Stimulated activated CD8-positive, alpha-beta memory T cell treated with anti-CD3 and anti-CD28 coated beads, Interleukin-15, amount 100 ng/mL, for 4 hours (primary cell): Measurements from ENCODE around the gene TMEM72.

Experiments used
- DNase-seq, 2 donors: peaks; one replicate each; pipeline ENCODE4 v3.0.0-alpha.2; 2020; ENCODE audit warnings: low read depth in 2 of 2

Gene TMEM72

DNA sequence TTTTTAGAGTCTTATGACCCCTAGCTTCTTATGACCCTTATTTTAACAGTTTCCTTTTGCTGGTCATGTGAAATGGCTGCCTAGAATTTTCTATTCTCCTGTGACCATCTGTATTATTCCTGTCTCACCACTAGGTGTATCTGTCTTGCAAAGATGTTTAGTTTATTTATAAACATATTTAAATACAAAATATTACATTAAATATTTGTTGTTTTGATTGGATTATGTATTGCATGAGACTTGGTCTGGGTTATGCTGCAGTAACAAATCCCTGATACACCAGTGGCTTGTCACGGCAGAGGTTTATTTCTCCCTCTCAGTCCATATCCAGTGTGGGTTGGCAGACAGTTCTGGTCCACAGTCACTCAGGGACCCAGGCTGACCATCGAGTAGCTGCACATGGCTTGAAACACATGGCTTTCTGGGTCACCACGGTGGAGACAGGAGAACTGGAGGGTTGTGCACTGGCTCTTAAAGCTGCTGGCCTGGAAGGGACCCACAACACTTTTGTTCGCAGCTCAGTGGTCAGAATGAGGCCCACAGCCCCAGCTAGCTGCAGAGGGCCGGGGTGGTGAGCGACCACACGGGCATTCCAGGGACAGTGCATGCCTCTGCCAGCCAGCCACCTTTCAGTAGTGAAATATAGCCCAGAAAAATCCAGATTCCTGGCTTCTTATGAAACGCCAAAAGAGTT lies 55.8 kb downstream of the TMEM72 start:
- no peak for DNase-seq

DNA sequence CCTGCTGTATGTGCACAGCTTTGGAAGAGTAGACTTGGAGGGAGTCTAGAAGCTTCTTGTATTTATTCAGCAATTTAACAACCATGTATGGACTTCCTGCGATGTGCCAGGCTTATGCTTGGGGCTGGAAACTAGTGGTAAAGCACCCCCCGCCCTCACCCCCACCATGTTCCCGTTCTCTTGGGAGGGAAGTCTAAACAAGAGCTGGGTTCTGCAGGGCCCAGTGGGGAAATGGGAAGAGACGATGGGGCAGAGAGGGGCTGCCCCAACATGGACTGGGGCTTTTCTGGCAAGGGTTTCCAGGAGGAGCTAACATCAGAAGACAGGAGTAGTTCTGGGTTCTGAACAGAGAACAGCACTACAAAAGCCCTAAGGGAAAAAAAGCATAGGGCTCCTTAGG lies 56.5 kb downstream of the TMEM72 start:
- DNase-seq = no peak

- DNase-seq = no peak
Observed at GRCh38 chr10:44968091-44968490, 57.0 kb downstream of the TMEM72 start.

DNA sequence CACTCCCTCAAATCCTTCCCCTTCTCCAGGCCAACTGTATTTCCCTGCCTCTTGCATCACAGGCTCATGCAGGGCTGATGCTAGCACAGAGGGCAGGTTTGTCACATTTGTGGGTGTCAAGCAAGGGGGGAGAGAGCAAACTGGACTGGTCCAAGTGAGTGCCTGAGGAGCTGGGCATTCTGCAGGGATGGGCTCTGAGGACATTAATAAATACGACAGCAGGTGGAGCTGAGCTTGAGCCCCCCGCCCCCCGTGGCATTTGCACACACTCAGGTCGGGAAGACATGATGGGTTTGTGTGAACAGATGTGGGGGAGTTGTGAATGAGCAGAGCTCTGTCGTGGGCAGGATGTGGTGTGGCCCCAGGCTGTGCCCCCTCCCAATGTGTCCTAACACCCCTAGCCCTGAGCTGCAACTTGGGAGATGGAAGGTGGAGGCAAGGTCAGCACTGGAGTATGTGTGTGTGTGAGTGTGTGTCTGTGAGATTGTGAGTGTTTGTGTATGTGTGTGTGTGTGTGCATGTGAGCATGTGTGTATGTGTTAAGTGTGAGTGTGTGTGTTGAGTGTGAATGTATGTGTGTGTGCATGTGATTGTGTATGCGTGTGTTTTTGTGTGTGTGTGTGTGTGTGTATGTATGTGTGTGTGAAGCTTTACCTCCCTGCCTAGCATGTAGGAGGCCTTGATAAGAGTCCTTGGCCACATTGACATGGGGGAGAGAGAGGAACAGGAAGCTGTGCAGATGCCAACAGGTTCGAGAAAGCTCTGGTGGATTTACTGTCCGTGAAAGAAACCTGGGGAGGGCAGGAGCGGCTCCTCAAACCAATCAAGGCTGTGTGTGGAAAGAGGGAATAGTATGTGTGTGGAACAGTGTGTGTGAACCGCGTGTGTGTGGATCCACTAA lies 57.6 kb downstream of the TMEM72 start:
- DNase-seq = no peak

DNA sequence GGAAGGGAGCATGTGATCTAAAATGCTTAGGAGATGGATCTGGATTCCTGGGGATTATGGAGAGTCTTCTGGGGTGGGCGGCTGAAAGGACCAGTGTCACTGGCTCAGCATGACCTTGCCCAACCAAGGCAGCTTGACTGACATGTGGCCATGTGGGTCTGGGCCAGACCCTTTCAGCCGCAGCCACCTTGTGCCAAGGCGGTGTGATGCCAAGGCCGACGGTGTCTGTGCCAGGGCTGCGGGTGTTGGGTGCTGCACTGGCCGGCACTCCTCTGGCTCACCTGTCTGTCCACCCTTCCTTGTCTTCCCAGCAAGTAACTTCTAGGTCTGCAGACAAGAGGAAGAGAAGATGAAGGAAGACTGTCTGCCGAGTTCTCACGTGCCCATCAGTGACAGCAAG lies 58.7 kb downstream of the TMEM72 start:
- DNase-seq = no peak

DNA sequence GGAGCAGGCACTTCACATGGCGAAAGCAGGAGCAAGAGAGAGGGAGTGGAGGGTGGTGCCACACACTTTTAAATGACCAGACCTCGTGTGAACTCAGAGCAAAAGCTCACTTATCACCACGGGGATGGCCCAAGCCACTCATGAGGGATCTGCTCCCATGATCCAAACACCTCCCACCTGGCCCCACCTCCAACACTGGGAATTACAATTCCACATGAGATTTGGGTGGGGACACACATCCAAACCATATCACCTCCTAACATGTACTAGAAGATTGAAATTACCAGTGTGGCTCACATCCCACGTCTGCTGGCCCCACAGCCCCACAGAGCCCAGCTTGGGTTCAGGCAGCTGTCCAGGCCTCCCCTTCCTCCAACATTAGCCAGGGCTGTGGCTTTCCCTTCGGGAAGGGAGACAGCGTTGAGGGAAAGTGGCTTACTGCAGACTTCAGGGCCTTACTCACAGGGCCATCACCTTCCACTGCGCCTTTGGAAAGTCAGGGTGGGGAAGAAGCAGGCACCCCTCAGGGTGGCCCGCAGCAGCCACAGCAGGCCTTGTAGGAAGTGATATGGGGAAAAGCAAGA lies 59.8 kb downstream of the TMEM72 start:
- DNase-seq = no peak

DNA sequence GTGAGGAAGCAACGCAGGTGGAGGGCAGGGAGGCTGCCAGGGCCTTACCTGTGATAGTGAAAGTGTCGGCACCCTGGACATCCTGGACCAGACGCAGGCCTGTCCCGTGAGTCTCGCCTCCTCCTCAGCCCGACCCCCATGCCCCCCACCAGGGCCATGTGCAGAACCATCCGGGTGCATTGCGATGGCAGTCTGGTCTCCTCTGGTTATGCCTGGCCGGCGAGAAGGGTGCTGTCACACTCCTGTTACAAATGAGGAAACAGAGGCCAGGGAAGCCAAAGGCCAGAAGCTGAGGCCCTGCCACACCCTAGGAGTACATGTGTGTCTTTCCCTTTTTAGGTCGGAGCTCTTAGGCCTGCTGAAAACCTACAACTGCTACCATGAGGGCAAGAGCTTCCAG lies 60.3 kb downstream of the TMEM72 start:
- DNase-seq = no peak

- no peak for DNase-seq
Observed at GRCh38 chr10:44971935-44972757, 61.0 kb downstream of the TMEM72 start.

GRCh38 chr10:44972874-44973306 lies 61.8 kb downstream of the TMEM72 start:
- no peak for DNase-seq

DNA sequence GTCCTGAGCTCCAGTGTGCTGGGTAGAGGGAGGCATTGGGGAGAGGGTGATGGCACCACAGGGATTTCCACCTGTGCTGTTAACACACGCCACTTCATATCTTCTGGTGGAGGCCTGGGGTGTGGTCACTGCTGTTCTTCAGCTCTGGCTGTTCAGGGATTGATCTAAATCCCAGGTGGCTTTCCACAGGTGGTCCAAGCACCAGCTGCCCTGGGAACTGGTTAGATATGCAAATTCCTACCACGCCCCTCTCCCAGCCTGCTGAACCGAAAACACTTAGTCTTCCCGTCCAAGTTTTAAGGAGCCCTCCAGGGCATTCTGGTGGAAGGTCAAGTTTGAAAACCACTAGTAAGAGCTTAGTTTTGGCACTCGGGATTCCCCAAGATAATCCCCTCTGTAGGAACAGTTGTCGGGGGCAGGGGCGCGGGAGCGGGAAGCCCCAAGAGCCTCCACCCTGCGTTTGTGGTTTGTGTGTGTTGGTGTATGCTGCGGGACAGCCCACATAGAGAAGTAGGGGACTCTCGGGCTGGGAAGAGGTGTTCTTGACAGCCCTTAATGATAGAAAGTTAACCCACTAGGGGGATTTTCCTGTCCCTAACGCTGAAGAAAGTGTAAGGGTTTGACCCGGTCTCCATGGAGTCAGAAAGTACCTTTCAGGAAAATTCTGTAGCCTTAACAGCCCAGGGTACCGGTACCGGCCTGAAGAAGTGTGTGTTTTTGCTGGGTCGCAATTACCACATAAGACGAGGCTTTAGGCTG lies 62.4 kb downstream of the TMEM72 start:
- no peak for DNase-seq

DNA sequence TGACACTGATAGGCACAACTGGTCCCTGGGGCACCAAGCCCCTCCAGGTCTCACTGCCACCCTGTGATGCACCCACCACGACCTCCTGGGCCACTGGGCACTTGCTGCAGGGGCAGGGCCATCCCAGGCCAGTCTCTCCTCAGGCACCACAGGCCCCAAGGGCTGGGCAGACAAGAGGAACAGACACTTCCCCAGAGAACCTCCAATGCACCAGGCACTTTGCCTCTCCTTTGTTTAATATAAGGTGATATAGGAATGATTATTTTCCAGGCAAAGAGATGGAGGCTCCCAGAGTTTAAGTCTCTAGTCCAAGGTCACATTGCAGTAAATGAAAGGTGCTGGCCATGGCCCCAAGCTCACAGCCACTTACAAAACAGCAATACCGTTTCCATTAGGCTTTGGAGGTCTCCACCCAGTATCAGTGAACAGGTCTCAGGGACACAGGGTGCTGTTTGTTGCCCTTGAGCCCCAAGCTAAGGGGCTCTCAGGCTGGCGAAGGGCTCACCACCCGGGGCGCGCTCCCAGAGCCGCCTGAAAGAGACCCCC lies 63.0 kb downstream of the TMEM72 start:
- no peak for DNase-seq

DNA sequence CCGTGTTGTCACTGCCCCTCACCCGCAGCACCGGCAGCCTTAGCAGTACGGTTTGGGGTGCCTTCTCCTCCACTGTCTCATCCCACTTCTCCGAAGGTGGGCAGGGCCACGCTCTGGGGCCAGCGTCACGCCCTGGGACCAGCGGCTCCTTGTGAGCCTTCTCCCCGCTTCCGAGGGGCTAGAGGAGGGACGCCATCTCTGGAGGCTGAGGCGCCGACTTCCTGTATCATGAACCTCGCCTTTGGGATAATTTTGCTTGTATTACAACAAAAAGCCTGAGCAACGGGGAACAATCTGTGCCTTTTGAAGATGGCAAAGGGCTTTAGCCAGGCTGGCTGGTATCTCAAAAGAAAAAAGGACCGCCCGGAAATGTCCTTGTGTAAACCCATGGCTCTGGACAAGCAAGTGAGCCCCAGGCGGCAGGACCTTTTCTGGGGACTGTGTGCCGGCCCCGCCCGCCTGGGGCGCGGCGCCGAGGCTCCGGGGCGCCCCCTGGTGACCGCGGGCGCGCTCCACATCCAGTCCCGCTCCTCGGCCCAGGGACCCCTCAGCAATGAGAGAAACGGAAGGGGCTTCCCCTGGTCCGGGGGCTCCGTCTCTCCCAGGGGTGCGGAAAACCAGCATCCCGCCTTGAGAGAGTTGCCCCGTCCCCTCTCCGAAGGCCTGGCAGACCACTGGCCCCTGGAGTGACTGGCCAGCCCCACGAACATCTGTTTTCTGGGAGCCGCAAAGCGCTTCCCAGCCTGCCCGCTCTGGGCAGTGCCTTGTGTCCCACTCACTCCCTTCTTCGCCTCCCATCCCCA lies 63.7 kb downstream of the TMEM72 start:
- peak in 1 of 2 donors; percentile 31 for DNase-seq

GRCh38 chr10:44975431-44976331 lies 64.5 kb downstream of the TMEM72 start:
- DNase-seq = no peak

GRCh38 chr10:44976352-44977198 lies 65.4 kb downstream of the TMEM72 start:
- DNase-seq = no peak

DNA sequence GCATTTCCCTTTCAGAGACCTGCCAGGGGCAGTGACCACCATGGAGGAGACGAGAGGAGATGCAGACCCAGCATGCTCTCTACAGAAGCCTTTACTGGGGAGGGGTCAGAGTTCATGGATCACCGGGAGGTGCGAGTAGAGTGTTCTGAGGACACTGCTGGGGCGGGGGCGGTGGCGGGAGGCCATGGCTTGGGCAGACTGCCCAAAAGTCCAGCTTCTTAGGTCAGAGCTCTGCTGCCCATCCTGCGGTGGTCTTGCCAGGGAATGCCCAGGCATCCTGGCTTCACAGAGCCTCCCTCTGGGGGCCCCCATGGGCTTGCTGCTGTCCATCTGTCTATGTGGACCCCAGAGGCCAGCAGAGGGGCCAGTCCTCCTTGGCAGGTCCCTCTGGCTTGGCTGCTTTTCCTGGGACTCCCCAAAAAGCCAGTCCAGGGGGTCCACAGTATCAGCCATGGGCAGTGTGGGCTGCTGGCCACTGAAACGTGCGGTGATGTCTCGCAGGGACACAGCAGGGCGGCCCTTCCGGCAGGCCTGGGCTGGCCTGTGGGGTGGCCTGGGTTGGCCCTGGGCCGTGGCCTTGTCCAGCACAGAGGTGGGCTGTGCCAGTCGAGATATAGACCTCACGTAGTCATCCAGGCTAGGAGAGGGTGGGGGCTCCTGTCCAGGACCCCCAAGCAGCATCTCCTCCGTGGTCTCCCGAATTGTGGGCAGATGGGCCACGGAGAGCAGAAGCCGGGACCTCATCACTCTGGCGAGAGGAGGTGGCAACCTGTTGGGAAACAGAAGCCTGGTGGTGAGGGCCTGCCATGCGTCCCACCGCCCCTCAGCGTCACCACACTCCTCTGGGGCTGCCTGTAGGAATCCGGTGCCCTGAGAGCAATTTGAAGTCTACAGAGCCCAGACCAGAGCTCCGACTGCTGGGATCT lies 66.4 kb downstream of the TMEM72 start:
- no peak for DNase-seq

- no peak for DNase-seq
Observed at GRCh38 chr10:44978213-44978569, 67.1 kb downstream of the TMEM72 start.
